Right lobe of liver (tissue), 6 donors: ENCODE data around the gene BCL7C. TPM values are rescaled to one million over a fixed set of nuclear protein-coding genes. Genes with fewer than 3 reads are reported as not detected.

Source experiments
- ATAC-seq, 4 donors: fragments of 200-7000 bp; cut with Tn5 transposase; one replicate each; pipeline ENCODE4 v1.9.1; 2020; ENCODE audit warnings: mild to moderate bottlenecking in 4 of 4, moderate library complexity in 4 of 4
- DNase-seq, 3 donors: peaks; one replicate each; pipeline ENCODE4 v3.0.0-alpha.2; 2020
- H3K27ac ChIP-seq, 3 donors: fragments of 200-600 bp; one replicate each; pipeline ENCODE4 v1.8.0; 2022
- H3K27me3 ChIP-seq, 2 donors: fragments of 200-600 bp; one replicate each; pipeline ENCODE4 v1.8.0; 2022
- H3K36me3 ChIP-seq, 4 donors: fragments of 200-600 bp; sonication (generic) in 1 of 4; one replicate each; pipeline versions ENCODE4 v1.5.1 to v1.8.0; 2017 to 2022; ENCODE audit warnings: control low read depth in 1 of 4
- H3K4me1 ChIP-seq, 4 donors: fragments of 200-600 bp; sonication (generic) in 1 of 4; one replicate each; pipeline versions ENCODE4 v1.5.1 to v1.8.0; 2017 to 2022; ENCODE audit warnings: control low read depth in 1 of 4
- H3K4me3 ChIP-seq, 3 donors: fragments of 200-600 bp; one replicate each; pipeline ENCODE4 v1.8.0; 2022
- H3K9me3 ChIP-seq, 4 donors: fragments of 200-600 bp; sonication (generic) in 1 of 4; one replicate each; pipeline versions ENCODE4 v1.5.1 to v1.8.0; 2017 to 2022; ENCODE audit warnings: control low read depth in 1 of 4
- POLR2A ChIP-seq: fragments of 450-650 bp; IDR thresholded peaks from one replicate; pipeline ENCODE4 v1.6.1; 2017; ENCODE audit warnings: antibody characterized with exemption, mild to moderate bottlenecking
- WGBS: methylation state at CpG from one replicate; pipeline ENCODE4 v1.1.6; 2018; ENCODE audit warnings: low coverage, low lambda C conversion rate; ENCODE audit not compliant: insufficient coverage; ENCODE audit errors: missing lambda C conversion rate; 5-methylcytosine and 5-hydroxymethylcytosine counted together
- intact Hi-C, 2 donors: fragments of 100-400 bp; cut with DNase I; formaldehyde crosslinking; loops; one replicate each; pipeline versions ENCODE4 v1.11.2 to v1.14.1; 2022
- total RNA-seq, 6 experiments: library from RNA; depleted of rRNA in 2 of 6; stranded (reverse); fragments of >200 nt in 2 of 6; fragmentation: NEBNext Ultra II Directional in 3 of 6; extraction: Animal tissue kit (Norgen Biotek cat#: 25700) in 3 of 6; gene quantifications; one replicate each; pipeline versions ENCODE4 v1.1.0 to v1.2.4, GENCODE V29; 2016 to 2023
- TF ChIP-seq, protein P1 (sequence below), 4 donors: fragments of 200-600 bp in 3 of 4; fragments of 450-650 bp in 1 of 4; IDR thresholded peaks; one replicate each; pipeline versions ENCODE4 v1.5.1 to v1.8.0; 2016 to 2022; ENCODE audit warnings: antibody characterized with exemption in 4 of 4, mild to moderate bottlenecking in 2 of 4
- donor health status: DM: no; HTN: yes; CAD: no.
- donor health status: DM: no; HTN: no; CAD: no.
- donor health status: DM: no; HTN: no; CAD: no.
- donor health status: DM: no; HTN: yes; CAD: no.
- donor health status: DM: no; HTN: yes; CAD: no.

Gene BCL7C
- total RNA-seq, 6 experiments from 2014 or later, result 5.9 to 14.3 (median 7.9) TPM

DNA sequence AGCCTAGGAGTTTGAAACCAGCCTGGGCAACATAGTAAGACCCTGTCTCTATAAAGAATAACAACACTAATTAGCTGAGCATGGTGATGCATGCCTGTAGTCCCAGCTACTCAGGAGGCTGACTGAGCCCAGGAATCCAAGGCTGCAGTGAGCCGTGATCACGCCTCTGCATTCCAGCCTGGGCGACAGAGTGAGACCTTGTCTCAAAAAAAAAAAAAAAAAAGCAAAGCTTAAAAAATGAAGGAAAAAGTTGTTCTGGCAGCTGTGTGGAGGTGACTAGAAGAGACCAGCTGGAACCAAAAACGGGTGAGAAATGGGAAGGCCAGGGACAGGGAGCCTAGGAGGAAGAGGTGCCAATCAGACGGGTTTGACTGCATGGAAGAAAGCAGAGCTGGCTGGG, 4.2 kb downstream of the BCL7C start:
- Histone ChIP-seq H3K9me3 (no peaks in the 10 kb centered on the region), H3K27ac (no peak overlapping the region), H3K36me3 (peaks cover 0 to 6% (median 0%) of the 10 kb centered on the region in 4 donors), H3K4me1 (peaks cover 0 to 9% (median 0%) of the 10 kb centered on the region in 4 donors), H3K27me3 (no peaks in the 10 kb centered on the region), H3K4me3 (no peak overlapping the region)
- ATAC-seq (no peak), DNase-seq (no peak)
- intact Hi-C loops, result no loop called here
- 85% methylated on average over 3 of the region's 5 CpGs for WGBS
- TF ChIP-seq POLR2A, result no peak
- TF ChIP-seq, protein P1, sequence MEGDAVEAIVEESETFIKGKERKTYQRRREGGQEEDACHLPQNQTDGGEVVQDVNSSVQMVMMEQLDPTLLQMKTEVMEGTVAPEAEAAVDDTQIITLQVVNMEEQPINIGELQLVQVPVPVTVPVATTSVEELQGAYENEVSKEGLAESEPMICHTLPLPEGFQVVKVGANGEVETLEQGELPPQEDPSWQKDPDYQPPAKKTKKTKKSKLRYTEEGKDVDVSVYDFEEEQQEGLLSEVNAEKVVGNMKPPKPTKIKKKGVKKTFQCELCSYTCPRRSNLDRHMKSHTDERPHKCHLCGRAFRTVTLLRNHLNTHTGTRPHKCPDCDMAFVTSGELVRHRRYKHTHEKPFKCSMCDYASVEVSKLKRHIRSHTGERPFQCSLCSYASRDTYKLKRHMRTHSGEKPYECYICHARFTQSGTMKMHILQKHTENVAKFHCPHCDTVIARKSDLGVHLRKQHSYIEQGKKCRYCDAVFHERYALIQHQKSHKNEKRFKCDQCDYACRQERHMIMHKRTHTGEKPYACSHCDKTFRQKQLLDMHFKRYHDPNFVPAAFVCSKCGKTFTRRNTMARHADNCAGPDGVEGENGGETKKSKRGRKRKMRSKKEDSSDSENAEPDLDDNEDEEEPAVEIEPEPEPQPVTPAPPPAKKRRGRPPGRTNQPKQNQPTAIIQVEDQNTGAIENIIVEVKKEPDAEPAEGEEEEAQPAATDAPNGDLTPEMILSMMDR (IDR thresholded peaks at IDR 0.05), result no peak

DNA sequence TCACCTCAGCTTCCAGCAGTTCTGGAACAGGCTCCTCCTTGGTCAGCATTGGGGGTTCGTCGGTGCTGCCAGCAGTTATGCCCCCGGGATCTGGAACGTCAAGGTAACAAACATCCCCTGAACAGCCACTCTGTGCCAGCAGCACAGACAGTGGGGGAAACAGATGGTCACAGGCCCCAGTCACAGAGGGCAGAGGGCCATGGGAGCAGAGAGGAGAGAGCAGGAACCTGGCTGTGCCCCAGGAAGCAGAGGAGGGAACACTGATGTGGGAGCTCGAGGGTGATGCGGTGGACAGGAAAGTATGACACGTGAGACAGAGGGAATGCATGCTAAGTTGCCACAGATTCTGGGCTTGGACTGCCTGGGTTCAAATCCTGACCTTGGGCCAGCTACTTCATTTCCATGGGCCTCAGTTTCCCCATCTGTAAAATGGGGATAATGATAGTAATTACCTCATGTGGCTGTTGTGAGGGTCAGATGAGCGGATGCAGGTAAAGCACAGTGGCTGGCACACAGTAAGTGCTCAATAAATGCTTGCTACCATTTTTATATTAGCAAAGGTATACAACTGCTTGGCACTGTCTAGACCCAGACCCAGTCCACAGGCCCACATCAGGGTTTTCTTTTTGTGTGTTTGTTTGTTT, 4.9 kb downstream of the BCL7C start:
- DNase-seq (no peak), ATAC-seq (no peak)
- peaks cover 0 to 6% (median 0%) of the 10 kb centered on the region in 4 donors for H3K36me3 ChIP-seq
- TF ChIP-seq, protein P1 (IDR thresholded peaks at IDR 0.05), result no peak
- TF ChIP-seq POLR2A, result no peak
- no peaks in the 10 kb centered on the region for H3K9me3 ChIP-seq
- intact Hi-C loops, result no loop called here
- H3K4me1 ChIP-seq, result peaks cover 0 to 8% (median 0%) of the 10 kb centered on the region in 4 donors
- H3K27me3 ChIP-seq, result no peaks in the 10 kb centered on the region
- WGBS, result 84% methylated on average over 8 of the region's 8 CpGs
- H3K27ac ChIP-seq, result no peak overlapping the region
- H3K4me3 ChIP-seq, result no peak overlapping the region

DNA sequence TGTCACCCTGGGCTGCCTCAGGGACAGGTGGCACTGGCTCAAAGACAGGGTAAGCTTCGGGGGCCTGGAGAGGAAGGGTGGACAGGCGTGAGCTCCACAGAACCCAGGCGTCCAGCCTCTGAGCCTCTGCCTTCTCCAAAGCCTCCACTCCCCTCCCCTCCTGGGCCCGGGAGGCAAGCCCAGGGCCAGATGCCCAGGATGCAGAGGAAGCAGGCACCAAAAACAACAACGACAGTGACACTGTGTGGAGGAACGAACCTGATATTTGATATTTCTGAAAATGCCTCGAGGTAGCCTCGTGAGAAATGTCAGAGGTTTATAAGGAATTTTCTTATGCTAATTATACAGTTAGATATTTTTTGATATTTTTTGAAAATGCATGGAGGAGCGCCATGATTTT, 6.0 kb downstream of the BCL7C start:
- Histone ChIP-seq H3K4me3 (no peak overlapping the region), H3K36me3 (peaks cover 0 to 6% (median 0%) of the 10 kb centered on the region in 4 donors), H3K27me3 (no peaks in the 10 kb centered on the region), H3K9me3 (no peaks in the 10 kb centered on the region), H3K27ac (no peak overlapping the region), H3K4me1 (peaks cover 0 to 1% (median 0%) of the 10 kb centered on the region in 4 donors)
- DNase-seq (no peak), ATAC-seq (no peak)
- TF ChIP-seq, protein P1 (IDR thresholded peaks at IDR 0.05), result no peak
- TF ChIP-seq POLR2A, result no peak
- intact Hi-C loops, result no loop called here
- 91% methylated on average over 5 of the region's 9 CpGs for WGBS

DNA sequence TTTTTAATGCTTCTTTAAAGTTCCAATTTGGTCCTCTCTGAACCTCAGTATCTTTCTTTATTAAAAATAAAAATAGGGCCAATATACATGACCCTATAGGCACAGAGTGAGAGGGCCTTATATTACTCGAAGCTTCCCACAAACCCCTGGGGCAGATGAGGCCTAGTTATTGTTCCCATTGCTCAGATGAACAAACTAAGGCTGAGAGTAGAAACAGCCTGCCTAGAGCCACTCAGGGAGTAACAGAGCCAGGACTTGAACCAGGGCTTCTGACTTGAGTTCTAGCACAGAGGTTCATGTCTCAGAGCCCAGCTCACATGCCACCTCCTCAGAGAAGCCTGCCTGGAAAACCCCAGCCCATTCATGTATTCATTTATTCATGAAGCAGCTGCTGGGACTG, 7.7 kb downstream of the BCL7C start:
- intact Hi-C loops, result no loop called here
- Histone ChIP-seq H3K36me3 (peaks cover 0 to 6% (median 0%) of the 10 kb centered on the region in 4 donors), H3K4me3 (no peak overlapping the region), H3K27ac (no peak overlapping the region), H3K27me3 (no peaks in the 10 kb centered on the region), H3K4me1 (no peaks in the 10 kb centered on the region), H3K9me3 (no peaks in the 10 kb centered on the region)
- TF ChIP-seq, protein P1 (IDR thresholded peaks at IDR 0.05), result no peak
- TF ChIP-seq POLR2A, result no peak
- no peak for DNase-seq
- no CpG with 5 or more reads among the region's 1 CpG for WGBS
- ATAC-seq, result no peak
